GM23338 (cell line): Measurements from ENCODE around the gene FOXL1. TPM values are rescaled to one million over a fixed set of nuclear protein-coding genes. Genes with fewer than 3 reads are reported as not detected.

Experiments used
- ATAC-seq: fragments of 200-7000 bp; cut with Tn5 transposase; 3 replicates; pipeline ENCODE4 v1.9.1; 2020
- DNase-seq: peaks from one replicate; pipeline ENCODE4 v3.0.0-alpha.2; 2015; ENCODE audit warnings: low spot score
- H2AFZ ChIP-seq: fragments of 200-600 bp; sonication (generic); 2 replicates; pipeline ENCODE4 v1.8.0; 2016; ENCODE audit warnings: antibody characterized with exemption, mild to moderate bottlenecking, moderate library complexity
- H3F3A ChIP-seq: fragments of 200-600 bp; sonication (generic); replicated peaks from 2 replicates; pipeline ENCODE4 v1.8.0; 2017; ENCODE audit warnings: antibody characterized with exemption, mixed run types, low read depth
- H3K27ac ChIP-seq: fragments of 200-600 bp; sonication (generic); 2 replicates; pipeline ENCODE4 v1.6.1; 2016; ENCODE audit warnings: low read depth
- H3K27me3 ChIP-seq: fragments of 200-600 bp; sonication (generic); 2 replicates; pipeline ENCODE4 v1.8.0; 2016; ENCODE audit warnings: mild to moderate bottlenecking, mixed run types, moderate library complexity; ENCODE audit not compliant: insufficient read depth
- H3K36me3 ChIP-seq: fragments of 200-600 bp; sonication (generic); 2 replicates; pipeline ENCODE4 v1.8.0; 2016; ENCODE audit warnings: mild to moderate bottlenecking; ENCODE audit not compliant: insufficient read depth
- H3K4me1 ChIP-seq: fragments of 200-600 bp; sonication (generic); 2 replicates; pipeline ENCODE4 v1.8.0; 2016; ENCODE audit warnings: mild to moderate bottlenecking, moderate library complexity; ENCODE audit not compliant: insufficient read depth
- H3K4me2 ChIP-seq: fragments of 200-600 bp; sonication (generic); 2 replicates; pipeline ENCODE4 v1.7.1; 2017; ENCODE audit warnings: mixed run types
- H3K4me3 ChIP-seq: fragments of 200-600 bp; sonication (generic); 2 replicates; pipeline ENCODE4 v1.6.1; 2016; ENCODE audit warnings: mixed run types
- H3K79me2 ChIP-seq: fragments of 200-600 bp; sonication (generic); replicated peaks from 2 replicates; pipeline ENCODE4 v1.8.0; 2017; ENCODE audit warnings: mild to moderate bottlenecking; ENCODE audit not compliant: insufficient read depth
- H3K9me2 ChIP-seq: fragments of 200-600 bp; sonication (generic); 2 replicates; pipeline ENCODE4 v1.8.0; 2017; ENCODE audit not compliant: insufficient read depth
- H4K20me1 ChIP-seq: fragments of 200-600 bp; sonication (generic); replicated peaks from 2 replicates; pipeline ENCODE4 v1.8.0; 2017; ENCODE audit warnings: mild to moderate bottlenecking; ENCODE audit not compliant: insufficient read depth
- H3K27ac Mint-ChIP-seq: 2 replicates; pipeline ENCODE4 v1.8.0; 2020; ENCODE audit warnings: inconsistent platforms, mild to moderate bottlenecking, moderate library complexity, mixed read lengths
- H3K27me3 Mint-ChIP-seq: 3 replicates; pipeline ENCODE4 v1.8.0; 2022; ENCODE audit warnings: low read depth, mild to moderate bottlenecking, moderate library complexity, mixed read lengths, inconsistent platforms; ENCODE audit not compliant: insufficient read depth, poor library complexity
- H3K36me3 Mint-ChIP-seq: 3 replicates; pipeline ENCODE4 v1.8.0; 2021; ENCODE audit warnings: low read depth, mild to moderate bottlenecking, inconsistent platforms, moderate library complexity, mixed read lengths
- H3K4me1 Mint-ChIP-seq: 3 replicates; pipeline ENCODE4 v1.8.0; 2020; ENCODE audit warnings: mild to moderate bottlenecking, inconsistent platforms, mixed read lengths
- H3K4me3 Mint-ChIP-seq: 3 replicates; pipeline ENCODE4 v1.8.0; 2021; ENCODE audit warnings: moderate library complexity, mild to moderate bottlenecking, inconsistent platforms, mixed read lengths
- H3K9me3 Mint-ChIP-seq: 3 replicates; pipeline ENCODE4 v1.8.0; 2020; ENCODE audit warnings: moderate library complexity, mild to moderate bottlenecking, inconsistent platforms, mixed read lengths
- CREB1 ChIP-seq: fragments of 250-450 bp; sonication (Bioruptor Pico); IDR thresholded peaks from 2 replicates; pipeline ENCODE4 v1.5.0; 2020; ENCODE audit warnings: low read depth, mild to moderate bottlenecking, moderate library complexity
- EZH2 ChIP-seq: fragments of 200-600 bp; sonication (generic); IDR thresholded peaks from one replicate; pipeline ENCODE4 v1.8.0; 2017; ENCODE audit warnings: antibody characterized with exemption, mild to moderate bottlenecking, low read depth; ENCODE audit not compliant: unreplicated experiment
- EZH2phosphoT487 ChIP-seq: fragments of 200-600 bp; sonication (generic); IDR thresholded peaks from one replicate; pipeline ENCODE4 v1.8.1; 2018; ENCODE audit warnings: antibody characterized with exemption; ENCODE audit not compliant: unreplicated experiment
- JUNB ChIP-seq: IDR thresholded peaks from one replicate; pipeline ENCODE4 v1.6.1; 2016; ENCODE audit warnings: antibody characterized with exemption; ENCODE audit not compliant: unreplicated experiment
- NANOG ChIP-seq: IDR thresholded peaks from 2 replicates; pipeline ENCODE4 v1.6.1; 2016; ENCODE audit warnings: antibody characterized with exemption, borderline replicate concordance
- POLR2AphosphoS5 ChIP-seq: IDR thresholded peaks from 2 replicates; pipeline ENCODE4 v1.6.1; 2016; ENCODE audit warnings: antibody characterized with exemption, low read depth
- STAT1 ChIP-seq: IDR thresholded peaks from one replicate; pipeline ENCODE4 v1.6.1; 2016; ENCODE audit warnings: antibody characterized with exemption; ENCODE audit not compliant: unreplicated experiment
- ZNF114 ChIP-seq: fragments of 250-450 bp; sonication (Bioruptor Pico); IDR thresholded peaks from 2 replicates; pipeline ENCODE4 v1.5.0; 2020; ENCODE audit warnings: mild to moderate bottlenecking, moderate library complexity
- ZNF331 ChIP-seq: fragments of 250-450 bp; sonication (Bioruptor Pico); IDR thresholded peaks from 2 replicates; pipeline ENCODE4 v1.5.0; 2020; ENCODE audit warnings: low read depth, mild to moderate bottlenecking, moderate library complexity
- polyA plus RNA-seq: library from polyadenylated mRNA; unstranded; fragments of >200 nt; fragmentation: Nextera tagmentation; extraction: Ambion mirVana; gene quantifications from 2 replicates; pipeline ENCODE4 v1.2.1, GENCODE V29; 2016
- total RNA-seq: library from RNA; depleted of rRNA; stranded (reverse); fragments of >200 nt; shearing (Covaris generic); gene quantifications from 2 replicates; pipeline ENCODE4 v1.2.3, GENCODE V29; 2014
- TF ChIP-seq, protein P1 (sequence below): fragments of 250-450 bp; sonication (Bioruptor Pico); IDR thresholded peaks from 2 replicates; pipeline ENCODE4 v1.5.0; 2020; ENCODE audit warnings: mild to moderate bottlenecking, moderate library complexity
- TF ChIP-seq, protein P2 (sequence below): IDR thresholded peaks from one replicate; pipeline ENCODE4 v1.6.1; 2018; ENCODE audit warnings: antibody characterized with exemption; ENCODE audit not compliant: unreplicated experiment
- TF ChIP-seq, protein P3 (sequence below), 2 experiments: fragments of 200-600 bp in 1 of 2; sonication (generic) in 1 of 2; conservative IDR thresholded peaks; 2 replicates each; pipeline versions ENCODE4 v1.5.1 to v1.6.1; 2016 to 2017; ENCODE audit warnings: antibody characterized with exemption in 2 of 2, low read depth in 2 of 2, mild to moderate bottlenecking in 2 of 2, moderate library complexity in 1 of 2
- TF ChIP-seq, protein P4 (sequence below): IDR thresholded peaks from 2 replicates; pipeline ENCODE4 v1.6.1; 2016; ENCODE audit warnings: antibody characterized with exemption

FOXL1 gene
- total and polyA plus RNA-seq, 2 experiments from 2014 or later = 0.31 TPM; not detected in 1

DNA sequence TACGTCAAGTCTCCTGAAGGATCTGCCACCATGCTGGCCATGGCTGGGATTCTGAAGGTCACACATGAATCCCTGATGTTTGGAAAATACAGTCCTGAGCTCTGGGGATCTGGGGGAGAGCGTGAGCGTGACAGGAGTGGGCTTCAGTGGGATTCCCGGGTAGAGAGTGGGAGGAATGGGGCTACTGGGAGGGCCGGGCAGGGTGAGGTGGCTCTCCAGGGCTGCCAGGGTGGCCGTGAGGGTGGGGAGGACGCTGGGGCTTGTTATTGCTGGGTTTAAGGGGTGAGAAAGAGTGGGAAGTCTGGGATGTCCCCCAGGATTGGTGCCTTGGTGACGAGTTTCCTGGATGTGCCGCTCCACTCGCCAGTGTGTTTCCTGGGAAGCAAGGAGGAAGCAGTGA is 31.3 kb downstream of the FOXL1 start:
- Mint-ChIP-seq H3K27ac (no peak overlapping the region), H3K4me3 (no peak overlapping the region), H3K27me3 (peaks cover 3% of the 10 kb centered on the region), H3K4me1 (peaks cover 8% of the 10 kb centered on the region), H3K36me3 (no peaks in the 10 kb centered on the region), H3K9me3 (peaks cover 2% of the 10 kb centered on the region; the same call in 1 of the 3 replicates)
- no peak for TF ChIP-seq EZH2
- no peak for TF ChIP-seq JUNB
- no peak for TF ChIP-seq ZNF331 (CRISPR knock-in tag)
- TF ChIP-seq, protein P1, sequence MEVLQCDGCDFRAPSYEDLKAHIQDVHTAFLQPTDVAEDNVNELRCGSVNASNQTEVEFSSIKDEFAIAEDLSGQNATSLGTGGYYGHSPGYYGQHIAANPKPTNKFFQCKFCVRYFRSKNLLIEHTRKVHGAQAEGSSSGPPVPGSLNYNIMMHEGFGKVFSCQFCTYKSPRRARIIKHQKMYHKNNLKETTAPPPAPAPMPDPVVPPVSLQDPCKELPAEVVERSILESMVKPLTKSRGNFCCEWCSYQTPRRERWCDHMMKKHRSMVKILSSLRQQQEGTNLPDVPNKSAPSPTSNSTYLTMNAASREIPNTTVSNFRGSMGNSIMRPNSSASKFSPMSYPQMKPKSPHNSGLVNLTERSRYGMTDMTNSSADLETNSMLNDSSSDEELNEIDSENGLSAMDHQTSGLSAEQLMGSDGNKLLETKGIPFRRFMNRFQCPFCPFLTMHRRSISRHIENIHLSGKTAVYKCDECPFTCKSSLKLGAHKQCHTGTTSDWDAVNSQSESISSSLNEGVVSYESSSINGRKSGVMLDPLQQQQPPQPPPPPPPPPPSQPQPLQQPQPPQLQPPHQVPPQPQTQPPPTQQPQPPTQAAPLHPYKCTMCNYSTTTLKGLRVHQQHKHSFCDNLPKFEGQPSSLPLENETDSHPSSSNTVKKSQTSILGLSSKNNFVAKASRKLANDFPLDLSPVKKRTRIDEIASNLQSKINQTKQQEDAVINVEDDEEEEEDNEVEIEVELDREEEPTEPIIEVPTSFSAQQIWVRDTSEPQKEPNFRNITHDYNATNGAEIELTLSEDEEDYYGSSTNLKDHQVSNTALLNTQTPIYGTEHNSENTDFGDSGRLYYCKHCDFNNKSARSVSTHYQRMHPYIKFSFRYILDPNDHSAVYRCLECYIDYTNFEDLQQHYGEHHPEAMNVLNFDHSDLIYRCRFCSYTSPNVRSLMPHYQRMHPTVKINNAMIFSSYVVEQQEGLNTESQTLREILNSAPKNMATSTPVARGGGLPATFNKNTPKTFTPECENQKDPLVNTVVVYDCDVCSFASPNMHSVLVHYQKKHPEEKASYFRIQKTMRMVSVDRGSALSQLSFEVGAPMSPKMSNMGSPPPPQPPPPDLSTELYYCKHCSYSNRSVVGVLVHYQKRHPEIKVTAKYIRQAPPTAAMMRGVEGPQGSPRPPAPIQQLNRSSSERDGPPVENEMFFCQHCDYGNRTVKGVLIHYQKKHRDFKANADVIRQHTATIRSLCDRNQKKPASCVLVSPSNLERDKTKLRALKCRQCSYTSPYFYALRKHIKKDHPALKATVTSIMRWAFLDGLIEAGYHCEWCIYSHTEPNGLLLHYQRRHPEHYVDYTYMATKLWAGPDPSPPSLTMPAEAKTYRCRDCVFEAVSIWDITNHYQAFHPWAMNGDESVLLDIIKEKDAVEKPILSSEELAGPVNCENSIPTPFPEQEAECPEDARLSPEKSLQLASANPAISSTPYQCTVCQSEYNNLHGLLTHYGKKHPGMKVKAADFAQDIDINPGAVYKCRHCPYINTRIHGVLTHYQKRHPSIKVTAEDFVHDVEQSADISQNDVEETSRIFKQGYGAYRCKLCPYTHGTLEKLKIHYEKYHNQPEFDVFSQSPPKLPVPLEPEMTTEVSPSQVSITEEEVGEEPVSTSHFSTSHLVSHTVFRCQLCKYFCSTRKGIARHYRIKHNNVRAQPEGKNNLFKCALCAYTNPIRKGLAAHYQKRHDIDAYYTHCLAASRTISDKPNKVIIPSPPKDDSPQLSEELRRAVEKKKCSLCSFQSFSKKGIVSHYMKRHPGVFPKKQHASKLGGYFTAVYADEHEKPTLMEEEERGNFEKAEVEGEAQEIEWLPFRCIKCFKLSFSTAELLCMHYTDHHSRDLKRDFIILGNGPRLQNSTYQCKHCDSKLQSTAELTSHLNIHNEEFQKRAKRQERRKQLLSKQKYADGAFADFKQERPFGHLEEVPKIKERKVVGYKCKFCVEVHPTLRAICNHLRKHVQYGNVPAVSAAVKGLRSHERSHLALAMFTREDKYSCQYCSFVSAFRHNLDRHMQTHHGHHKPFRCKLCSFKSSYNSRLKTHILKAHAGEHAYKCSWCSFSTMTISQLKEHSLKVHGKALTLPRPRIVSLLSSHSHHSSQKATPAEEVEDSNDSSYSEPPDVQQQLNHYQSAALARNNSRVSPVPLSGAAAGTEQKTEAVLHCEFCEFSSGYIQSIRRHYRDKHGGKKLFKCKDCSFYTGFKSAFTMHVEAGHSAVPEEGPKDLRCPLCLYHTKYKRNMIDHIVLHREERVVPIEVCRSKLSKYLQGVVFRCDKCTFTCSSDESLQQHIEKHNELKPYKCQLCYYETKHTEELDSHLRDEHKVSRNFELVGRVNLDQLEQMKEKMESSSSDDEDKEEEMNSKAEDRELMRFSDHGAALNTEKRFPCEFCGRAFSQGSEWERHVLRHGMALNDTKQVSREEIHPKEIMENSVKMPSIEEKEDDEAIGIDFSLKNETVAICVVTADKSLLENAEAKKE = no peak
- TF ChIP-seq, protein P2, sequence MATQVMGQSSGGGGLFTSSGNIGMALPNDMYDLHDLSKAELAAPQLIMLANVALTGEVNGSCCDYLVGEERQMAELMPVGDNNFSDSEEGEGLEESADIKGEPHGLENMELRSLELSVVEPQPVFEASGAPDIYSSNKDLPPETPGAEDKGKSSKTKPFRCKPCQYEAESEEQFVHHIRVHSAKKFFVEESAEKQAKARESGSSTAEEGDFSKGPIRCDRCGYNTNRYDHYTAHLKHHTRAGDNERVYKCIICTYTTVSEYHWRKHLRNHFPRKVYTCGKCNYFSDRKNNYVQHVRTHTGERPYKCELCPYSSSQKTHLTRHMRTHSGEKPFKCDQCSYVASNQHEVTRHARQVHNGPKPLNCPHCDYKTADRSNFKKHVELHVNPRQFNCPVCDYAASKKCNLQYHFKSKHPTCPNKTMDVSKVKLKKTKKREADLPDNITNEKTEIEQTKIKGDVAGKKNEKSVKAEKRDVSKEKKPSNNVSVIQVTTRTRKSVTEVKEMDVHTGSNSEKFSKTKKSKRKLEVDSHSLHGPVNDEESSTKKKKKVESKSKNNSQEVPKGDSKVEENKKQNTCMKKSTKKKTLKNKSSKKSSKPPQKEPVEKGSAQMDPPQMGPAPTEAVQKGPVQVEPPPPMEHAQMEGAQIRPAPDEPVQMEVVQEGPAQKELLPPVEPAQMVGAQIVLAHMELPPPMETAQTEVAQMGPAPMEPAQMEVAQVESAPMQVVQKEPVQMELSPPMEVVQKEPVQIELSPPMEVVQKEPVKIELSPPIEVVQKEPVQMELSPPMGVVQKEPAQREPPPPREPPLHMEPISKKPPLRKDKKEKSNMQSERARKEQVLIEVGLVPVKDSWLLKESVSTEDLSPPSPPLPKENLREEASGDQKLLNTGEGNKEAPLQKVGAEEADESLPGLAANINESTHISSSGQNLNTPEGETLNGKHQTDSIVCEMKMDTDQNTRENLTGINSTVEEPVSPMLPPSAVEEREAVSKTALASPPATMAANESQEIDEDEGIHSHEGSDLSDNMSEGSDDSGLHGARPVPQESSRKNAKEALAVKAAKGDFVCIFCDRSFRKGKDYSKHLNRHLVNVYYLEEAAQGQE = no peak
- TF ChIP-seq STAT1 = no peak
- no peak for TF ChIP-seq ZNF114 (CRISPR knock-in tag)
- TF ChIP-seq, protein P3, sequence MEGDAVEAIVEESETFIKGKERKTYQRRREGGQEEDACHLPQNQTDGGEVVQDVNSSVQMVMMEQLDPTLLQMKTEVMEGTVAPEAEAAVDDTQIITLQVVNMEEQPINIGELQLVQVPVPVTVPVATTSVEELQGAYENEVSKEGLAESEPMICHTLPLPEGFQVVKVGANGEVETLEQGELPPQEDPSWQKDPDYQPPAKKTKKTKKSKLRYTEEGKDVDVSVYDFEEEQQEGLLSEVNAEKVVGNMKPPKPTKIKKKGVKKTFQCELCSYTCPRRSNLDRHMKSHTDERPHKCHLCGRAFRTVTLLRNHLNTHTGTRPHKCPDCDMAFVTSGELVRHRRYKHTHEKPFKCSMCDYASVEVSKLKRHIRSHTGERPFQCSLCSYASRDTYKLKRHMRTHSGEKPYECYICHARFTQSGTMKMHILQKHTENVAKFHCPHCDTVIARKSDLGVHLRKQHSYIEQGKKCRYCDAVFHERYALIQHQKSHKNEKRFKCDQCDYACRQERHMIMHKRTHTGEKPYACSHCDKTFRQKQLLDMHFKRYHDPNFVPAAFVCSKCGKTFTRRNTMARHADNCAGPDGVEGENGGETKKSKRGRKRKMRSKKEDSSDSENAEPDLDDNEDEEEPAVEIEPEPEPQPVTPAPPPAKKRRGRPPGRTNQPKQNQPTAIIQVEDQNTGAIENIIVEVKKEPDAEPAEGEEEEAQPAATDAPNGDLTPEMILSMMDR (conservative IDR thresholded peaks at IDR 0.05; ENCODE audit: low read depth in 2 of 2) = no peak
- TF ChIP-seq POLR2AphosphoS5 = no peak
- no peak for TF ChIP-seq EZH2phosphoT487
- TF ChIP-seq, protein P4, sequence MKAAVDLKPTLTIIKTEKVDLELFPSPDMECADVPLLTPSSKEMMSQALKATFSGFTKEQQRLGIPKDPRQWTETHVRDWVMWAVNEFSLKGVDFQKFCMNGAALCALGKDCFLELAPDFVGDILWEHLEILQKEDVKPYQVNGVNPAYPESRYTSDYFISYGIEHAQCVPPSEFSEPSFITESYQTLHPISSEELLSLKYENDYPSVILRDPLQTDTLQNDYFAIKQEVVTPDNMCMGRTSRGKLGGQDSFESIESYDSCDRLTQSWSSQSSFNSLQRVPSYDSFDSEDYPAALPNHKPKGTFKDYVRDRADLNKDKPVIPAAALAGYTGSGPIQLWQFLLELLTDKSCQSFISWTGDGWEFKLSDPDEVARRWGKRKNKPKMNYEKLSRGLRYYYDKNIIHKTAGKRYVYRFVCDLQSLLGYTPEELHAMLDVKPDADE = no peak
- no peak for TF ChIP-seq NANOG
- no peak for TF ChIP-seq CREB1 (CRISPR knock-in tag)
- Histone ChIP-seq H3K4me3 (no peak overlapping the region), H3F3A (no peaks in the 10 kb centered on the region), H3K36me3 (no peaks in the 10 kb centered on the region), H3K4me1 (0 out of 2 replicates have a peak, but pooled peaks cover 4% of the 10 kb centered on the region), H3K27me3 (no peaks in the 10 kb centered on the region), H4K20me1 (no peaks in the 10 kb centered on the region), H3K79me2 (no peaks in the 10 kb centered on the region), H3K9me2 (no peaks in the 10 kb centered on the region), H3K27ac (no peak overlapping the region), H3K4me2 (no peak overlapping the region), H2AFZ (no peak overlapping the region)
- ATAC-seq = no peak
- no peak for DNase-seq
